NCI-H1092 (cell line): ENCODE results near the gene TANC1.
"Not testable (repeated sequence)": the region's sequence is repeated elsewhere in the genome, so short reads cannot be mapped to it uniquely, and the experiment has no call there.

Experiments
- DNase-seq: peaks from one replicate; lab custom pipeline; 2025; lab: John Stamatoyannopoulos, UW

The TANC1 gene

DNA sequence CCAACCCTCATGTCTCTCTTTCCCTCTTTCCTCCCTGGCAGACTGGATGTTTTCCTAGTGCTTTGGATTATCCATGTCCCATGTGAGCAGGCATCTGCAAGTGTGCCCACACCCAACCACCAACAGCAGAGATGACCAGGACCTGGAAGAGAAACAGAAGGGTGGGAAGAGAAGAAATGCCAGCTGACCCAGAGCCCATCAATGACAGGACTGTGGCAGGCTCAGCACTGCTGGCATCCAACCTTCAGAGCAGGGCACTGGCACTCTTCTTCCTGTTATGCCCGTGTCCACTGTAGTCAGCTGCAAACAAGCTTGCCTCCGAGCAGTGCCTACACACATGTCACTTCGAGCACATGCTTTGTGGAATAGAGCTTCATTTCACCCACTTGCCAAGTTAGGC is 121.1 kb downstream of the TANC1 start:
- DNase-seq, result no peak

DNA sequence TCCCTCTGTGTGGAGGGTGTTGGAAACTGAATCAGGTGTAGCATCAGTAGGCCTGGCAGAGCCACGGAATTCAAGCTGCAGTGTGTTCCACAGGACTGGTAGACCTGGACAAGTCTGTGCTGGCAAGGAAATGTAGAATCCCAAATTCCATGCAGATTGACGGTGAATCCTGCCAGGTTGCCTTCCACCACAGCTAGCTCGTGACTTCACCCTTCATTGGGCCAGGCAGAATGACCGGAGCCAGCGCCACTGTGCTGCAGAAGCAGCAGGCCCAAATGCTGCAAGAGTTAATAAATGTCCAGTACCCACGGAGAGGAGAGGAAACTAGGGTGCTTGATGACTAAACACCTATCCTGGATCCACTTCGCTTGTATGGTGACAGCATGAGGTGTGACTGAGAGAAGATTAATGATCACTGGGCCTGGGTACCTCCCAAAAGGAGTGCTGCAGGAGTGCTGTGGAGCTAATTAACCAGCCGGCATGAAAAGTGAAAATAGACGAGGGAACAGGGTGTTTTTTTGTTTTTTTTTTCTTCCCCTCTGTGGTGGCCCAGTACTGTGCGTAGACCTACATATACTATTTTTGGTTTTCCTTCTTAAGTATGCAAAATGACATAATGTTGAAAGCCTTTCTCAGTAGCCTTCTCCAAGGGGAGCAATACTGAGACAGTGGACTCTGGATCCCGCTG is 122.2 kb downstream of the TANC1 start:
- no peak for DNase-seq

GRCh38 chr2:159091381-159091780 is 122.9 kb downstream of the TANC1 start:
- no peak for DNase-seq

- no peak for DNase-seq
These were observed 123.5 kb downstream of the TANC1 start for GRCh38 chr2:159091976-159092375.

- DNase-seq, result no peak
These were observed 125.1 kb downstream of the TANC1 start for GRCh38 chr2:159093497-159093896.

DNA sequence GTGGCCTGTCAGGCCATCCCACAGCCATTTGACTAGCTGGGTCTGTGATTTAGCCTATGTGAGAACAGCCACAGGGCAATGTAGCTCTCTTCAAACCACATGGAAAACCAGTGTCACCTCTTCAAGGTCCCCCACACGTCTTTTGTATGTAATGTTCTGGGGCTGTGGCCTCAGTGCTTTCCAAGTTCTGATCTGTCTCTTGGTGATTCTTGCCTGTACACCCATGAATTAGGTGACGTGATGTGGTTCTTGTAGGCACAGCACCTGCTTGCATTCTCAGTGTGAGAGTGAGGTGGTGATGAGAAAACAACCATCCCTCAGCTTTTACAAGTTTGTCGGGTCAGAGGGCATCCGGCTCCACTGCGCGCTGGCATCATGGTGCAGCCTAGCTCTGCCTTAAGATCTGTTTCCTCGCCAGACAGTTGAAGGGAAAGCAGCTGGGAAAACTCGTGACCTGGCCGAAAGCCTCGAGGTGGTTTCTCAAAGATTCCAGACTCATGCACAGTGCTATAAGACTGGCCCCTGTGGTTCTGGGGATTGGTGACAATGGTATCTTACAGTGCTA is 125.8 kb downstream of the TANC1 start:
- DNase-seq, result no peak

DNA sequence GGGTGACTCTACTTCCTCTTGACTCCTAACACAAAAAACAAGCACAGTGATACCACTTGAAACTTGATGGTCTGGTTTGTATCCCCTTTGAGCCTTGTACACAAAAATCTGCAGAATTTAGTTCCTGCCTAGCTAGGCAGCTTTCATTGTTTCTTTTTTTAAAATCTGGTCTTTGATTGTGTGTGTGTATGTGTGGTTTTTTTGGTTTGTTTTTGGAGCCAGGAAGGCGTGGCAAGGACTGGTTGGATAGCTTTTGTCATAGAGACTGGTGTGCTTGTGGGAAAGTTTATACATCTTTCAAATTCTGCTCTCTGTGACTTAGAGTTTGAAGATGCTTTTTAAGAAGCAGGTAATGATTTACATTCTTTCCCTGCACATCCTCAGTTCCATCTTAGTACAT is 127.4 kb downstream of the TANC1 start:
- DNase-seq, result no peak

GRCh38 chr2:159096302-159096855 is 127.9 kb downstream of the TANC1 start:
- DNase-seq, result not testable (repeated sequence)

GRCh38 chr2:159096901-159097300 is 128.5 kb downstream of the TANC1 start:
- no peak for DNase-seq

DNA sequence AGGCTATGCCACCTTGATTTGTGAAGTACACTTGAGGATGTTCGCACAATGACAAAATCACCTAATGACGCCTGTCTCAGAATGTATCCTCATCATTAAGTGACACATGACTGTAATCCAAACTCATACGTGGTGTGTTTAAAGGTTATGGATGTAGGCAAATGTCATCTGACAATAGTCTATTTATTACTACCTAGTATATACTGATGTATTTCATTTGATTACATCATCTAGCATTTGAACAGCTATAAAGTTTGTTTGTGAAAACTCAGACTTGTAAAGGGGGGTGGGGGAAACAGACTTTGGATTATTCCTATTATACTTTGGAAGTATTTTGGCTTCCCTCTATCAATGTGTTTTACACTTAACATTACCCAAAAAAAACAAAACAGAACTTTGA is 129.9 kb downstream of the TANC1 start:
- DNase-seq, result no peak

DNA sequence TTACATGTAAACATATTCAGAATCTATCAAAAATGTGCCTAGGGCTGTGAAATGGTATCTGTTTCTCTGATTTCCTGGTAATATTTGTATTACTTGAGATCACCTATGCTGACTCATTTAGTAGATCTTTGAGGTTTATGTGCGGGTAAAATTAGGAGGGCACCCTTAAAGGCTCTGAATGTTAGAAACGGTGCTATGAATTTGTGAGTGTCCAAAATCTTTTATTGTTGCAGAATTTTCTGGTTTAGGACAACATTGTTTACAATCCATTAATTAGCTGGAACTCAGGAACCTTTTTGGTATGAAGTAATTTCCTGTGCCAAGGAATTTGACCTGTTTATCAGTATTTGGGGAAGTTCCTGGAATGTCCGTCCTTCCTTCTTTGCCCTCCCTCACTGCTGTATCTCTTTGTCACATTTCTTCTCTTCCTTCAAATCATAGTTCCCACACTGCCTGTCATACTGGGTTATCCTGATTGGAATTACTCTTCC is 130.5 kb downstream of the TANC1 start:
- DNase-seq, result no peak

- no peak for DNase-seq
These were observed 133.5 kb downstream of the TANC1 start for GRCh38 chr2:159101755-159102489.

DNA sequence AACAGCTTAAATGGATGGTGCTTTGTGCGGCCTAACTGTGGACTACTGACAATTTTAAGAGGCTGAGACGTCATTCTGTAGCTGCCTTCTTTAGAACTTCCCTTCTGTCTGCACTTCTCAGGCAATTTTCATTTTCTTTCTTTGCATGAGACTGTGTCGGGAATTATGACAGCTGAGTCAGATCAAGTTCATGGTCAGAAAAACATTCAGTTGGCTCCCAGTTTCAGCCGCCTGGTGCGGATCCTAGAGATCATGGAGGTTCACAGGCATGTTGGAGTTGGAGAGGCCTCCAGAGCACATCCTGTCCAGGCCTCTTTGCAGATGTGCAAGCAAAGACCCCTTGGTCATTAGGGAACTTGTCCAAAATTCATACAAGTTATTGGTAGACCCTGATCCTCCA is 135.0 kb downstream of the TANC1 start:
- no peak for DNase-seq

DNA sequence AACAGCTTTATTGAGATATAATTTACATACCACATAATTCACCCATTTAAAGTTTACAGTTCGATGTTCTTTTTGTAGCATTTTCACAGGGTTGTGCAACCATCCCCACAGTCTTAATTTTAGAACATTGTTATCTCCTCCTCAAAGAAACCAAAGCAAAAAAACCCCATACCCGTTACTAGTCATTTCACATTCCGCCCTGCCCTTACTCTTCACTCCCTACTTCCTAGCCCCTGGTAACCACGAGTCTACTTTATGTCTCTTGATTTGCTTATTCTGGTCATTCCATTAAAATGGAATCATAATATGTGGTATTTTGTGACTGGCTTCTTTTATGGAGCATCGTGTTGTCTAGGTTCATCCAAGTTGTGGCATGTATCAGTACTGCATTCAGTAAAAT is 137.7 kb downstream of the TANC1 start:
- DNase-seq, result no peak

- DNase-seq, result no peak
These were observed 139.9 kb downstream of the TANC1 start for GRCh38 chr2:159108181-159108893.

DNA sequence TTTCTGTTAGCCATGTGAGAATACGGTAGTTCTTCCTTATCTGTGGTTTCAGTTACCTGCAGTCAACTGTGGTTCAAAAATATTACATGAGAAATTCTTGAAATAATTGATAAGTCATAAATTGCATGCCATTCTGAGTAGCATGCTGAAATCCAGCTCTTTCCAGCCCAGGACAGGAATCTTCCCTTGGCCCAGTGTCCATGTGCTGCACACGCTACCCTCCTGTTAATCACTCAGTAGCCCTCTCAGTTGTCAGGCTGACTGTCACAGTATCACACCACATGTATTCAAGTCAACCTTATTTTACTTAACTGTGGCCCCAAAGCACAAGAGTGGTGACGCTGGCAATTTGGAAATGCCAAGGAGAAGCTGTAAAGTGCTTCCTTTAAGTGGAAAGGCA is 141.1 kb downstream of the TANC1 start:
- DNase-seq, result no peak

- DNase-seq, result no peak
These were observed 142.3 kb downstream of the TANC1 start for GRCh38 chr2:159110784-159111183.

- DNase-seq, result no peak
These were observed 143.0 kb downstream of the TANC1 start for GRCh38 chr2:159111346-159111927.

GRCh38 chr2:159114835-159115234 is 146.4 kb downstream of the TANC1 start:
- no peak for DNase-seq

- no peak for DNase-seq
These were observed 148.5 kb downstream of the TANC1 start for GRCh38 chr2:159116922-159117321.

DNA sequence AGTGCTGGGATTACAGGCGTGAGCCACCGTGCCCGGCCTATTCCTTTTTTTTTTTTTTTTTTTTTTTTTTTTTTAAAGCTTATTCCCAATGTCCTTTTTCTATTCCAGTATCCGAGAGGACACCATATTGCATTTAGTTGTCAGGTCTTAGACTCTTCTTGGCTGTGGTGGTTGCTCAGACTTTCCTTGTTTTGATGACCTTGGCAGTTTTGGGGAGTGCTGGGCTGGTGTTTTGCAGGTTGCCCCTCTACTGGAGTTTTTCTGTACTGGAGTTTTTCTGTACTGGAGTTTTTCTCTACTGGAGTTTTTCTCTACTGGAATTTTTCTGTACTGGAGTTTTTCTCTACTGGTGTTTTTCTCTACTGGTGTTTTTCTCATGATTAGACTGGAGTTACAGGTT is 149.2 kb downstream of the TANC1 start:
- no peak for DNase-seq
